ENCODE results near the gene BSX.

- no peak for TF ChIP-seq SP1 (IDR thresholded peaks at IDR 0.05)
- no peak for TF ChIP-seq FOXK2 (IDR thresholded peaks at IDR 0.05)
- TF ChIP-seq TARDBP (IDR thresholded peaks at IDR 0.05) = no peak
- no peak for TF ChIP-seq ZNF384 (IDR thresholded peaks at IDR 0.05)
- no peak for TF ChIP-seq BHLHE40 (IDR thresholded peaks at IDR 0.05; ENCODE audit: borderline replicate concordance)
- TF ChIP-seq L3MBTL2 (conservative IDR thresholded peaks at IDR 0.05) = no peak
- TF ChIP-seq PKNOX1 (IDR thresholded peaks at IDR 0.05) = no peak
- no peak for TF ChIP-seq SUZ12 (IDR thresholded peaks at IDR 0.05)
- TF ChIP-seq ELF4 (IDR thresholded peaks at IDR 0.05) = no peak
- no peak for TF ChIP-seq NFRKB (IDR thresholded peaks at IDR 0.05)
Measured at GRCh38 chr11:122954455-122954854, 27.2 kb downstream of the BSX start.
